ENCODE measurements around the gene DAPK3.
"Not testable (repeated sequence)": the region's sequence is repeated elsewhere in the genome, so short reads cannot be mapped to it uniquely, and the experiment has no call there.

Gene DAPK3

DNA sequence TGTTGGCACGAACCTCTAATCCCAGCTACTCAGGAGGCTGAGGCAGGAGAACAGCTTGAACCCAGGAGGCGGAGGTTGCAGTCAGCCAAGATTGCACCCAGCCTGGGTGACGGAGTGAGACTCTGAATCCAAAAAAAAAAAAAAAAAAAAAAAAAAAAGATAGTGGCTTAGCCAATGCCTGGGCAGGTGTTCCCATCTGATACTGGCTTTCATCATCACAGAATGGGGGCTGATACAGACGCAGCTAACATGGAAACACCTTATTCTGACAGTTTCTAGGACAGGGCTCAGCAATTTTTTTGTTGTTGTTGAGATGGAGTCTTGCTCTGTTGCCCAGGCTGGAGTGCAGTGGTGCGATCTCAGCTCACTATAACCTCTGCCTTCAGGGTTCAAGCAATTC lies 29.9 kb upstream of the DAPK3 start:
- not testable (repeated sequence) for DNase-seq

DNA sequence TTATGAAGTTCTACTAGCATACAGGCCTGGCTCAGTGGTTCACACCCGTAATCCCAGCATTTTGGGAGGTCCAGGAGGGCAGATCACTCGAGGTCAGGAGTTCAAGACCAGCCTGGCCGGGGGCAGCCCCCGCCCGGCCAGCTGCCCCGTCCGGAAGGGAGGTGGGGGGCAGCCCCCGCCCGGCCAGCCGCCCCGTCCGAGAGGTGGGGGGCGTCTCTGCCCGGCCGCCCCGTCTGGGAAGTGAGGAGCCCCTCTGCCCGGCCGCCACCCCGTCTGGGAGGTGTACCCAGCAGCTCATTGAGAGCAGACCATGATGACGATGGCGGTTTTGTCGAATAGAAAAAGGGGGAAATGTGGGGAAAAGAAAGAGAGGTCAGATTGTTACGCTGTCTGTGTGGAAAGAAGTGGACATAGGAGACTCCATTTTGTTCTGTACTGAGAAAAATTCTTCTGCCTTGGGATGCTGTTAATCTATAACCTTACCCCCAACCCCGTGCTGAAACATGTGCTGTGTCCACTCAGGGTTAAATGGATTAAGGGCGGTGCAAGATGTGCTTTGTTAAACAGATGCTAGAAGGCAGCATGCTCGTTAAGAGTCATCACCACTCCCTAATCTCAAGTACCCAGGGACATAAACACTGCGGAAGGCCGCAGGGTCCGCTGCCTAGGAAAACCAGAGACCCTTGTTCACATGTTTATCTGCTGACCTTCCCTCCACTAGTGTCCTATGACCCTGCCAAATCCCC lies 27.9 kb upstream of the DAPK3 start:
- not testable (repeated sequence) for DNase-seq

DNA sequence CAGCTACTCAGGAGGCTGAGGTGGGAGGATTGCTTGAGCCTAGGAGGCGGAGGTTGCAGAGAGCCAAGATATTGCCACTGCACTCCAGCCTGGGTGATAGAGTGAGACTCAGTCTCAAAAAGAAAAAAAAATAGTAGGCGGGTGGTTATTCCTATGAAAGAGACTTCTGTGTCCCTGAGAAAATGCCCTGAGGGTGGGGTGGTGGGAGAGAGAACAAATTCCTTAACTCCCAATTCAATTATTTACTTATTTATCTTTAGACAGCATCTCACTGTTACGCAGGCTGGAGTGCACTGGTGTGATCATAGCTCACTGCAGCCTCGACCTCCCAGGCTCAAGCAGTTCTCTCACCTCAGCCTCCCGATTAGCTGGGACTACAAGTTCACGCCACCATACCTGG lies 24.7 kb upstream of the DAPK3 start:
- DNase-seq: no peak

DNA sequence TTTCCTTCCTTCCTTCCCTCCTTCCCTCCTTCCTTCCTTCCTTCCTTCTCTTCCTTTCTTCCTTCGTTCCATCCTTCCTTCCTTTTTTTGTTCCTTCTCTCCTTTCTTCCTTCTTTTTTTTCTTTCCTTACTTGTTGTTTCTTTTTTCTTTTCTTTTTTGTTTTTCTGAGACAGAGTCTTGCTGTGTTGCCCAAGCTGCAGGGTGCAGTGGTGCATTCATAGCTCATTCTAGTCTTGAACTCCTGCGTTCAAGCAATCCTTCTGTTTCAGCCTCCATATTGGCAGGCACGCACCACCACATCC lies 19.9 kb upstream of the DAPK3 start:
- no peak for DNase-seq

DNA sequence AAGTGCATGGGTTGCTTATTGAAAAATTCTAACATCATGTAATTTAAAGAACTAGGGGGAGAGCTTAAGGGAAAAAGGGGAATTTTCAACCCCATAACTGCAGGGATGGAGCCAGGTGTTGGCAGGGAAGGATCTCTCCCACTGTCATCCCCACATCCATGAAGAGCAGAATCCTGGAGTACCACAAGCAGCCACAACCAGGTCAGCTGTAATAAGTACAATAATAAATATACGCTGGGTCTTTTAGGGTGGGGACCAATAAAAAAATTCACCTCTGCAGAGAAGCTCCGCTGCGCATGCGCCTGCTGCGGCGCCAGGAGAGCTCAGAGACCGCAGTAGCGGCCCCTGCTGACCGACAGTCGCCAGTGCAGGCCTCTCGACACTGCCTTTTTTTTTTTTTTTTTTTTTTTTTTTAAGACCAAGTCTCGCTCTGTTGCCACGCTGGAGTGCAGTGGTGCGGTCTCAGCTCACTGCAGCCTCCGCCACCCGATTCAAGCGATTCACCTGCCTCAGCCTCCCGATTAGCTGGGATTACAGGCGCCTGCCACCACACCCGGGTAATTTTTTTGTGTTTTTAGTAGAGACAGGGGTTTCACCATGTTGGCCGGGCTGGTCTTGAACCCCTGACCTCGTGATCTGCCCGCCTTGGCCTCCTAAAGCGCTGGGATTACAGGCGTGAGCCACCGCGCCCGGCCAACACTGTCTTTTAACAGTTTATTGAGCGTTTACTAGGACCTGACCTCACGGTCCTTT lies 16.9 kb upstream of the DAPK3 start:
- peak; percentile 58 to 87 (median 78) for DNase-seq

DNA sequence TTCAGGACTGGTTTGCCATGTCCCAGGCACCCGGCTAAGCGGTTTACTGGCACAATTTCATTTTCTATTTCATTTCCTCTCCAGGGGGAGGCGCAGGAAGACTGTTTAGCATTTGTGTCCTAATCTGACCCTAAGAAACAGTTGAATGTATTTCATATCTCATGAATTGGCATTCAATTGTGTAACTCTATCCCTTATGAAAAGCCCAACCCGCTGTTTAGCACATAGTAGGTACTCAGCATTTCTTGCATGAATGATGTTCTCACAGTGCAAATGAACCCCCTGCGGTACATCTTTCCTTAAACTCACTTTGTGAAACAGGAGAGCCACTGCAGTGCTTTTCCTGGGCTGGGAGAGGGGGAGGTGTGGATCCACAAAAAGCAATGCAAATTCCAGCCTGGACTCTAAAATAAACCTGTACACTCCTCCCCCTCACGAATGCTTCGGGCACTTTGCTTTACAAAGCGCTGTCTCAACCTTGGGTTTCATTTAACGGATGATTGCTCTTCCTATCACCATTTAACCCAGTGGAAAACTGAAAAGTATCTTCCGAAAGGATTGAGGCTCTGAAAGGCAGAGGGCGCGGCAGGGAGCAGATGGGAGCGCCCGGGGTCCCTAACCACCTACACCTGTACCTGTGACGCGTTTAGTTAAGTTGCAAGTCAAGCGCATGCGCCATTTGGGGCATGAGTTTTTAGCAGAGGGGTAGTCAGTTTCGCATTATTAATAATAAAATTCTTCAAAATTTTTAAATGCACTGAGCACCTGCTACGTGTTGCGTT lies 15.6 kb upstream of the DAPK3 start:
- peak in 2 of 4 experiments; percentile 18 to 41 for DNase-seq

DNA sequence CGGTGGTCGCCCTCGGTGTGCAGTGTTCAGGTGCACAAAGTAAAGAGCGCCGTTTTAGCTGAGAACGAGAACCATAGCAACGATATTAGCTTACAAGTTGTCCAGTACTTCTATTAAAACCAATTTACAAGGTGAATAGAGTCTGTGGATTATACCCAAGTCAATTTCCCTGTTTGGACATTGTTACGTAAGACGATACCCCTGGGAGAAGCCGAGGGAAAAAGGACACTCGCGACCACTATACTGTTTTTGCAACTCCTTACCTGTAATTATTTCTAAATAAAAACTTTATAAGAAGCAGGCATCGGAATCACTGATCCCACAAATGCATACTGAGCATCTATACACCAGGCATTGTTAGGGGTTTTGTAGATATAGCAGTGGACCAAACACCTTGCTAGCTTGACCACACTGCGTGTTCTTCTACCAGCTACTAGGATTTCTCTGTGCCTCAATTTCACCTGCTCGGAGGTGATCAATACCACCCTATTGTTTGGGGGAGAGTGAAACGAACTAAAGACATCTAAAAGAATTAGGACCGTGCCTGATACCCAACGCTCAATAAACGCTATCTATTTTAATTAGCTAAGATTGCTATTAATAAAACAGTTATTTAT lies 14.9 kb upstream of the DAPK3 start:
- no peak for DNase-seq

DNA sequence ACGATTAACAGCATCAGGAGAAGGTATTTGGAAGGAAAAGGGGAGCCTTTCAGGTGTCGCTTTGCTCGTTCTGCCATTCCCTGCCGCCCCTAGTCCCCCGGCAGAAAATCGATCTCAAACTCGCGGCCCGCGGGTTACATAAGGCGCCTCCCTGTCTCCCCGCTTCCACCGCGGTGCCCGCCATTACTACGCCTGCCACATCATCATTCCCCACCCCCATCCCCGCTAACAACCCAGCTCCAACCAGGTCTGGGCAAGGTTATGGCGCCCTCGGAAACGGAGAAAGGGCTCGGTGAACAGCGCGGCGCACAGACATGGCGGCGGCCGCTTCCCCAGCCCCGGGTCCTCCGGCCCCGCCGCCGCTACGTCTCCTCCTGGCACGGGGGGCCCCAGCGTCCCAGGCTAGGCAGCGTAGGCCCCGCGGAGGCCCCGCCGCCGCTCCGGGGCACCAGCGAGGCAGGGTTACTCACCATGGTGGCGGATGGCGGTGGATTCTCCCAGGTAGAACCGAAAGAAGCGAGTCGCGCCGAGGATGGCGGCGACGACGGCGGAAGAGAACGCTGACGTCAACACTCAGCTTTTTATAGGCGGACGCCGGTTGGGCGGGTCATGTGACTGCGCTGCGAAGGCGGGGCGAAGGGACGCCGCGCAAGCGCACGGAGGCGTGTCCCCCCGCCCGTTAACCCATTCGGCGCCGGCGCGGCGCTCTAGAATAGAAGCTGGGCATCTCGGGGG lies 14.2 kb upstream of the DAPK3 start, which contains the start of gene EEF2:
Gene EEF2 (minus strand): TSS at position 556 of the 735 bp plus-strand sequence. CDS start 83 bp downstream, at position 473.
- DNase-seq: peak; percentile 83 to 89 (median 86)

DNA sequence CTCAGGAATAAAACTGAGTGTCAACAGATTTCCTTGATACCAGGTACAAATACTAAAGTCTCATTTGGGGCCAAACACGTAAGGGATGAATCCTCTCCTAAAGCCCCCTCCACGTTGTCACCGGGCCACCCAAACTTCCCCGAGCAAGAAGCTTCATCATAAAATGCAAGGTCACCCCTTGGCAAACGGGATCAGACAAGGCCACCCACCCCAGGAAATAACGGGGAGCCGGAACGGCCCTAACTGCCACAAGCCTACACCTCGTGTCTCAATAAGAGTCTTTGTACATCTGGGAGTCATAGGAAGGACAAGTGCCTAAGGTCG lies 13.6 kb upstream of the DAPK3 start:
- no peak for DNase-seq

DNA sequence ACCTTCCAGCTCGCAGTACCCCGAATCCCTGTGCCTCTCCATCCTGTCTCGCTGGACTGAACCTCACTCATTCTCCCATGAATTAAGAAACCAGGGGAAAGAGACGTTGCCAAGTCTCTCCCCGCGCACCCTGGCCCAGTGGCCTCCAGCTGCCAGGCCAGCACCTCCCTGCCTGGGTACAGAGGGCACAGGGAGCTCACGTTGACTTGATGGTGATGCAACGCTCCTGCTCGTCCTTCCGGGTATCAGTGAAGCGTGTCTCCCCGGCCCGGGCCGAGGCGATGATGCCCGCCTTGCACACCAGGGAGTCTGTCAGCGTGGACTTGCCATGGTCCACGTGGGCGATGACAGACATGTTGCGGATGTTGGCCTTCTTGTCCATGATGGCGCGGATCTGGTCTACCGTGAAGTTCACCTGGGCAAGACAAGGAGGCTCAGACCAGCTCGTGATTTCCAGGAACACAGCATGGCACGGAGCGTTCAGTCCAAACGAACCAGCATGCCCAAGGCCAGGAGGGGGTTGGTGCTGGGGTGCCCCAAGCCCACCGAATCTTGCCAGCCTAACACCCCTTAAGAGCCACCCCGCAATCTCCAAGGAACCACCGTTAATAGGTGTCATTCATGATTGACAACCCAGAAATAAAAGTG lies 13.2 kb upstream of the DAPK3 start:
- DNase-seq: no peak

DNA sequence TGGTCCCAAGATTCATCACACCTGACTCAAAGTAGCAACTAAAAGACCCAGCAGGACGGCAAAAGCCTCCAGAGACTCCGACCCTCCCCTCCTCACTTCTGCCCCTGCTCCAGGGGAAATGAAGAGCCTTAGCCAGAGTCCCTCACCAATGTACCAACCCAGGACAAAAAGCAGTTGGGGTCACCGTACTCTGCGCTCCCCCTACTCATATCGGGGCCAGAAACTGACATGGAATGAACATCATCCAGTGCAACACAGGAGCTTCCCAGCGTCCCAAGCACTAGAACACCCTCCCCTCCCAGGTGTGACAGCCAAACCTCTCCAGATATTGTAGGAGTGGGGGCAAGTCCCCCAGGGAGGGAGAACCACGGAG lies 12.6 kb upstream of the DAPK3 start:
- DNase-seq: no peak

DNA sequence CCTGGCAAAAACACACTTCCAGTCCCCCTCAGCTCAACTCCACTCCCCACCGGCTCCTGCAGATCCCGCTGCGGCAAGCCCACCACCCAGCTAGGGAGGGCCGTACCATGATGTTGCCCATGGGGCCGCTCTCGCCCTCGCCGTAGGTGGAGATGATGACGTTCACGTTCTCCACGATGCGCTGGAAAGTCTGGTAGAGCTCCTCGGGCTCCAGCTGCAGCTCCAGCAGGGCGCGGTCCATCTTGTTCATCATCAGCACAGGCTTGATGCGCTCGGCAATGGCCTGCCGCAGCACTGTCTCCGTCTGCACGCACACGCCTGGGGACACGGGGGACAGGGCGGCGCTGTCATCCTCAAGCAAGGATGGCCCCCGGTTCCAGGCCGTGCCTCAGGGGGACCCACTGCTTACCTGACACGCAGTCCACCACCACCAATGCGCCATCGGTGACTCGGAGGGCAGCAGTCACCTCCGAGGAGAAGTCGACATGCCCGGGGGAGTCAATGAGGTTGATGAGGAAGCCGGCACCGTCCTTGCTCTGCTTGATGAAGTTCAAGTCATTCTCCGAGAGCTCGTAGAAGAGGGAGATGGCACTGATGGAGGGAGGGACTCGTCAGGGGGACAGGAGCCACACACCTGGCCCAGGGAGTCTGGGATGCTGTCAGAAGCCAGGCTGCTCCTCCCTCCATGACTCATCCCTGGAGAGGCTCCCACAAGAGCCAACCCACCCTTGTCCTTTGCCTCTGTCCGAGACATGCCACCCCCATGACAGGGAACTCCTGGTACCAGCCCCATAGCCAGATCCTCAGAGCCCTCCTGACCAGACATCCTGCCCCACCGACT lies 12.0 kb upstream of the DAPK3 start:
- no peak for DNase-seq

DNA sequence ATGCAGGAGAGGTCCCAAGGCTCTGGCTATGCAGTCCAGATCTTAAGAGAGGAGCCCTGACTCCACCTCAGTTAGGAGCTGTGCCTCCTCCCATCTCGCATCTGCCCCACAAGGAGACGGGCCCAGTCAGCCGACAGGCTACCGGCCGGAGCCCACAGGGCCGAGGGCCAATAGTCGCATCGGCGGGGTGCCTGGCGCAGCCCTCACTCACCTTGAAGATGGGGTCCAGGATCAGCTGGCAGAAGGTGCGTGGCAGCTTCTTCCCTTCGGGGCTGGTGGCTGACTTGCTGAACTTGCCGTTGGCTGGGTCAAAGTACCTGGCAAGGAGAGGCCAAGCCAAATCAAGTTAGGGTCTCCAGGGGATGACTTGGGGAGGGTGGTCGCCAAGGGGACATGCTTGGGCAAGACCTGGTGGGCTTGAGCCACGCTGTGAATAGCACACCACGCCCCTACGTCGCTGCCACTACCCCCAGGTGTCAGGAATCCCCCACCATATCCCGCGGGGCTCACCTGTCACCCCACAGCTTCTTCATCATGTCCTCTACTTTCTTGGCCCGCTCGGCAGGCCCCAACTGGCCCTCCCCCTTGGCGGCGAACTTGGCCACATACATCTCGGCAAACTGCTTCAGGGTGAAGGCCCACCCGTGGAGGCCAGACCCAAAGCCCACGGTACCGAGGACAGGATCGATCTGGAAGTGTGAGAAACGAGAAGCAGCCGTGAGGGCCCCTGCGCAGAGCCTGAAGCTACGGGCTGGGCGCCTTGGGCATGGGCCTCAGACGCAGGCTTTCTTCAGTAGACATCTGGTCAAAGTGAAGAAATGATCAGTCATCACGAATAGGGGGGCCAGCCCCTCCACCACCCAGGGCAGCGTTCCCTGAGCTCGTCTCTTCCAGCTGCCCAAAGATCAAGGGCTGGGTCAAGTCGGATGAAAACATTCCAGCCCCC lies 11.1 kb upstream of the DAPK3 start:
- no peak for DNase-seq

DNA sequence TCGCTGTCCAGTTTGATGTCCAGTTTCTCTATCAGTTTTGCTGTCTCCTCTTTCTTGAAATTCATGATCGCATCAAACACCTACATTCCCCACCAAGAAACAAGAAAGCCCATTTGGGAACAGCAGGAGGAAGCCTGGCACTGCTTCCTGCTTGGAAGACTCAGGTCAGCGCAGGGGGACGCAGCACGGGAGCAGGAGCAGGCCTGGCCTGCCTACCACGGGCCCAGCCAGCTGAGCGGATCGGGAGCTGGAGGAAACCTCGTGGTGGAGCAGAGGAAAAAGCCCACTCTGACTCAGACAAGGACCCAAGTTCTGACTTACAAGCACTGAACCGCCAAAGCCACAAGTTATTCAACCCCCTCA lies 10.5 kb upstream of the DAPK3 start:
- DNase-seq: no peak

DNA sequence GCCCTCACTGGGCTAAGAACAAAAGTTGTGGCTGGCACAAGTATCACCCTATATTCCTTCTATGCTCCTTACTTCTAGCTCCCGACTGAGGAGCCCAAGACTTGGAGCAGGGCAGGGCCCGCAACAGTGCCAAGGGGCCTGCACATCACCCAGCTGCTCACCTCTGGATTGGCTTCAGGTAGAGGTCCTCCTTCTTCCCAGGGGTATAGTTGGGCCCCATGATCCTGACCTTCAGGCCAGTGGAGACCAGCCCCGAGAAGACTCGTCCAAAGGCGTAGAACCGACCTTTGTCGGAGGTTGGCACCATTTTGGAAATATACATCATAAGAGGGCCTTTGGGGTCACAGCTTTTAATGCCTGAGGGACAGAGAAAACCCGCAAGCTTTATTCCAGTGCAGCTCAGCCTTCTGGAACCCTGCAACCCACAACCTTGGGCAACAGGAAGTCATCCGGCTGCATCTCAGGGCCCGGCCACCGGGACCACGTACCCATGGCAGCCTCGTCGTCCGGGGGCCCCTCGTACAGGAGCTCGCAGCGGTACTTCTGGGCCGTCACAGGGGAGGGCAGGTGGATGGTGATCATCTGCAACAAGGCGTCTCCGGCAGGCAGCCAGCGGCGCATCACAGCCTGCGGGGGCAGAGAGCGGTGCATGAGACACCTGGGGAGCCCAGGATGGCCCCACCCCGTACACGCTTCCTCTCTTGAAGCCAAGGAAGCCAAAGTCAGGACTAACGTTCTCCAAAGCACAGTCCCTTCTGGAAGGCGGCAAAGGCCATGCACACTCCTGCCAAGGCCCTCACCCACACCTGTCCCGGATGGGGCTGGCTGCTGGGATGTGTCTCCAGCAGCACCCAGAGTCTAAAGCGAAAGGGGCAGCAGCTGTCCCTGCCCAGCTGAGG lies 9.7 kb upstream of the DAPK3 start:
- DNase-seq: no peak

DNA sequence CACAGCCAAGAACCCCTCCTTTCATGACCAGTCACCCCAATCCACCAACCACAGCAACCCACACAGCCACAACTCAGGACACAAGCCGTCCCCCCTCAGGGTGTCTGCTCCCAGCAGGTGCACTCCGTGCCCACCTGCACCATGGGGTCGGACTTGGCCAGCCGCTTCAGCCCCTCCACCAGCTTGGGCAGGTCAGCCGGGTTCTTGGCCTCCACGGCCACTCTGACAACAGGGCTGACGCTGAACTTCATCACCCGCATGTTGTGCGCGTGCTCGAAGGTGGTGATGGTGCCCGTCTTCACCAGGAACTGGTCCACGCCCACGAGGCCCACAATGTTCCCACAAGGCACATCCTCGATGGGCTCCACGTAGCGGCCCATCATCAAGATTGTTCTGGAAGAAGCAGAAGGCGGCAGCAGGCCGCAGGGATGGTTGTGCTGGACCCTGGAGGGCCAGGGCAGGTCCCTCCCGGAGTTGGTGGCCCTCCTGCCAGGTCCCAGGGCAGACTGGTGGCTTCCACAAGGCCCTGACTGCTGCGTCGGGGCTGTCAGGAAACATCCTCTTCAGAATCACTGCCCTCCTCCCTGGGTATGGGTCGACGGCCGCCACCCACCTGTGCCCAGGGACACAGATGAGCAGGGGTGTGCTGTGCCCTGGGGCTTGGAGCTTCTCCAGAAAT lies 8.9 kb upstream of the DAPK3 start:
- no peak for DNase-seq

DNA sequence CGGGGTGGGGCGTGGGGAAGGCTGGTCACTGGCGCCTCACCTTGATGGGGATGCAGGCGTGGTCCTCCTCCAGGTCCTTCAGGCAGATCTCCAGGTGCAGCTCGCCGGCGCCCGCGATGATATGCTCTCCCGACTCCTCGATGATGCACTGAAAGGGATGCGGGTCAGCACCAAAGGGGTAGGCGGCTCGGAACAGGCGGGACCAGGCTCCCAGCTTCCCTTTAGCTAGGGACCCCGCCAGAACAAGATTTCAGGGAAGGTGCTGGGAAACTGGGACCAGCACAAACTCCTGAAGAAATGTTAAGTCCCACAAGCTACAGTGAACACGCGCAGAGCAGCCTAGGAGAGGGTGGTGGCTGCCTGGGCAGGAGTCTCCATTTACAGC lies 8.4 kb upstream of the DAPK3 start:
- DNase-seq: no peak

DNA sequence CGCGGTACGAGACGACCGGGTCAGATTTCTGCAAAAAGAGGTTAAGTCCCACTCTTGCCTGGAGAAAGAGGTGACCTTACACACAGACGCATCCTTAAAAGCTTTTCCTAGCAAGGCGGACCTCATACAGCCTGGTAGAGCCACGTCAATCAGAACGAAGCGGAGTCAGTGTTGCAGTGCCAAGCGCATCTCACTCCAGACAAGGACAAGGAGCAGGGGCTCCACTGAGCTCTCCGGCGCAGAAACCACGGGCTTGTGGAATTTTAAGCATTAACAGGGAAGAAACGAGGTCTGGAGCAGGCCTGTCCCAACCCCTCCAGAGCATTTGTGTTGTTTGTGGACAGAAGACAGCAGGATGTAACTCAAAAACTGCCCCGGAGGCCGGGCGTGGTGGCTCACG lies 7.2 kb upstream of the DAPK3 start:
- no peak for DNase-seq
